HL-60/S4 treated with retinoic acid at 250 ng/mL for 4 days and 3 days (cell line): ENCODE results near the gene SETD6.

Experiments
- in situ Hi-C: fragments of 300-500 bp; cut with MboI; formaldehyde crosslinking; loops from 2 replicates; pipeline ENCODE4 v1.7.0; 2022; ENCODE audit warnings: low sequenced_read_pairs

The SETD6 gene

DNA sequence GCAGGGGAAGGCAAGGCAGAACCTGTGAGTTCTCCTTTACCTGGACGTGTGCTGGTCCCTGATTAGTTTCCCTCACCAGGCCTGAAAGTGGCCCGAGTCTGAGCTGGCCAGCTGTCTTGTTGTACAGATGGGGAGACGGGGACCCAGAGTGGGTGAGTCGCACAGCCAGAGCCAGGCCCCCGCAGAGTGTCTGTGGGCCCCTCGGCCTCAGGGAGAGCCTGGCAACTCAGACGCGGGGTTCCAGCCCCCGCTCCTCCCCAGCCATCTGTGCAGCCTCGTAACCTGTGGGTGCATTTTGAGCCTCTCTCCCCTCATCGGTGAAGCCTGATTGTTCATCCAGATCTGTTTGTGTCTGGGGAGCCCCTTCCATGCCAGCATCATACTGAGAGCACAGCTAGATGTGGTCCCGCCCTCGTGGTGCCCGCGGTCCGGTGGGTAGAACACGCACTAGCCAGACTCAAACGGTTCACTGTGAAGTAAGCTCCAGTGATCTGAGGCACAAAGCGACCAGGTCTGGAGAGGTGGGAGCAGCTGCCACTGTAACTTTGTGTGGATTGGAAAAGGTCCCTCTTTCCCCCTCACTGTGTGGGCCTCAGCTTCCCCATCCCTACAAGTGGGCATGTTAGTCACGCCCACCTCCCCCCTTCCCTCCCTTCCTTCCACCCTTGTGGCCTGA lies 21.4 kb upstream of the SETD6 start:
- in situ Hi-C loops = no loop called here

DNA sequence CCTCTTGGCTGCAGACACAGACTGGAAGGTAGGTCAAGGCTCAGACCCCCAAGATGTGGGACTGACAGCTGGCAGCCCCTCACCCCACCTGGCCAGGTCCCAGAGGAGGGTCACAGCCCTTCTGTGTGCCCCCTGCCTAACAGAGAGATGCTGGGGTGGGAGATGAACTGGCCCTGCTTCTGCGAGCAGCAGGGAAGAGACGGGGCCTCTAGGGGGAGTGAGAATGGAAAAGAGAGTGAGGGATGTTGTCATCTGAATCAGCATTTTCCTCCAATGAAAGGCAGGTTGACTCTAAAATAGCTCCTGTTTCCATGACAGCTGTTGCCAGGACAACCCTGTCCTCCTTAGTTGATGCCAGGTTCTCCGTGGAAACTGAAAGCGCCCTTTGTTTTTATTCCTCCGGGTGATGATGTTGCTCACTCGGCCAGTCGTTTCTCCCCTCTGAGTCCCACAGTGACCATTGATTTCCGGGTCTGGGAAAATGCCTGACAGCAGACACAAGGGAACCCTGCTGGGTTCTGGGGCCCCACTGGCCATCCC lies 20.3 kb upstream of the SETD6 start:
- in situ Hi-C loops = no loop called here

GRCh38 chr16:58495521-58496331 lies 19.6 kb upstream of the SETD6 start:
- in situ Hi-C loops = no loop called here

DNA sequence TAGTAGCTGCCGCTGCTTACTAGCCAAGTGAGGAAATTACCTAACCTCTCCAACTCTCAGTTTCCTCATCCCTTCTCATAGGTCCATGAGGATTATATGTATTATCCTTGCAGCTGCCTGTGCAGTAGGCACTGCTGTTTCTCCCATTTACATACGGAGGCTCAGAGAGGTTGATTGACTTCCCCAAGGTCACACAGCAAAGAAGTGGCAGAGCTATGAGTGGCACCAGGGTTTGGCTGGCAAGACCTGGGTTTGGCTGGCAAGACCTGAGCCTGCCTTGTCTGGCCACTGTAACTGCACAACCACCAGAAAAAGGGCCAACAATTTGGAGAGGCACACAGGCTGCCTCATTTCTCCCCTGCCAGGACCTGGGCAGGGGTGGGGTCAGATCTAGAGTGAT lies 17.8 kb upstream of the SETD6 start:
- in situ Hi-C loops = no loop called here

- in situ Hi-C loops = no loop called here
Measured at GRCh38 chr16:58497935-58498334, 17.4 kb upstream of the SETD6 start.

DNA sequence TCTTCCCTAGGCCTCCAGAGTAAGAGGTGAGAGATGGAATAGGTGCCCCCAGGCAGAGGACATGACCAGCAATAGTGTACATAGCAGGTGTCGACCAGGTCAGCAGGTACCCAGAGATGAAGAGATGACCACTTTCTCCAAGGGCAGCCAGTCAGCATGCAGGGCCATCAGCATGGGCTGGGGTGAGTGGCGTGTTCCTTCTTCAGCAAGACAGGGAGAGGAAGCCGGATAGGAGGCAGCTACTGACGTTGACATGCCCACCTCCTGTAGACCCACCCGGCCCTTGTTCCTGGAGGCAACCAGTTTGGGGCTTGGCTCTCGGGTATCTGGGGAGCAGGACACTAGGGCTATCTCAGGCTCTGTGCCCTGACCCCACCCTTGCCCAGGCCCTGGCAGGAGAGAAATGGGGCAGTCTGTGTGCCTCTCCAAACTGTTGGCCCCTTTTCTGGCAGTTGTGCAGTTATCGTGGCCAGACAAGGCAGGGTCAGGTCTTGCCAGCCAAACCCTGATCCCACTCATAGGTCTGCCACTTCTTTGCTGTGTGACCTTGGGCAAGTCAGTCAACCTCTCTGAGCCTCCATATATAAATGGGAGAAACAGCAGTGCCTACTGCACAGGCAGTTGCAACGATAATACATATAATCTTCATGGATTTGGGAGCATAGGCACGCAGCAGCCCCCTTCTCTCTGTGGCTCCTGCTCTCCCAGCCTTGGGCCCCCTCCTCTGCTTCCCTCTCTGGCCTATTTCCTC lies 16.8 kb upstream of the SETD6 start:
- in situ Hi-C loops = no loop called here

DNA sequence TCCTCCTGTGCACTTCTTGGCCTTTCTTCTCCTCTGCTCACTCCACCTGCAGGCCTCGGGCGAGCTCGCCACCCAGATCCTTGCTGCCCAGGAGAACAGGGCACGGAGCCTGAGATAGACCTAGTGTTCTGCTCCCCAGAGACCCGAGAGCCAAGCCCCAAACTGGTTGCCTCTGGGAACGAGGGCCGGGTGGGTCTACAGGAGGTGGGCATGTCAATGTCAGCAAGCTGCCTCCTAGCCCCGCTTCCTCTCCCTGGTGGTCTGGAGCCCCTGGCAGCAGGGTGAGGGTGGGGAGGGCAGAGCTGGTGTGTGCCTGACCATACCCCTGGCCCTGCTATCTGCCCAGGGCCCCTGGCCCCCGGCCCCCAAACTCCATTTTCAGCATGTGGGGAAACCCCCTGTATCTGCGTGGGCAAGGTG lies 16.2 kb upstream of the SETD6 start:
- in situ Hi-C loops = no loop called here

GRCh38 chr16:58499615-58500351 lies 15.5 kb upstream of the SETD6 start, which contains the start of gene NDRG4:
Gene NDRG4, plus strand, starts transcription at chr16:58500143. Its CDS starts 106 bp downstream, at chr16:58500249.
- in situ Hi-C loops = no loop called here

DNA sequence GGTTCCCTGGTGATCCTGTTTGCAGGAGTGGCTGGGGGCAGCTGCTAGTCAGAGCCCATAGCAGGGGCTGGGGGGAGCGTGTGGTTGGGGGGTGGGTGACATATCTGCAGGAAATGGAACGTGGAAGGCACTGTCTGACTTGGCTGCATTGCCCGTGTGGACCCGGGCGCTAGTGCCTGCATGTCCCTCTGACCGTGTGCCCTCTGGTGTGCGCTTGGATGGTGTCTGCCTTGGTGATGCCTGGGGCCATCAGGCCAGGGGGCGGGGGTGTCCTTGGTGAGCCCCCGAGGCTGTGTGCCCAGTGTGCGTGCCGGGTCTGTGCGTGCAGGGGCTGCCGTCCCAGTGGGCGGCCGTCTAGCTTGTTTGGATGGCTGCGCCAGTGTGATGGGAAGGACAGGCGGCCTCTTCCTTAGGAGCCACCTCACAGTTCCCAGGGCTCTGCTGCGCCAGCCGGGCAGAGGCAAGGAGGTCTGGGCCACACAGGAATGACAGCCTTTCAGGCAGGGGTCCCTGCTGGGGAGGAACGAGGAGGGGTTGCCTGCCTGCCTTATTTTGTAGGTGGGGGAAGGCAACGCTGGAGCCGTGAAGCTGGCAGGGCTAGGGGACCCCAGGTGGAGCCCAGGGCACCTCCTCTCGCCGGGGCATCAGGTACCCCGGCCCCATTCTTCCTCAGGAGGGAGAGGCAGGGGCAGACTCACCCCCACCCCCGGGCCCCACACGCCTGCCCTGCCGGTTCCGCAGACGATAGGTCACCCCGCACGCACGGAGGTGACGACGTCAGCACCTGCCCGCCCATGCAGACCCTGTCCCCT lies 14.7 kb upstream of the SETD6 start:
- in situ Hi-C loops = no loop called here

- in situ Hi-C loops = no loop called here
Measured at GRCh38 chr16:58501242-58502131, 13.8 kb upstream of the SETD6 start.

DNA sequence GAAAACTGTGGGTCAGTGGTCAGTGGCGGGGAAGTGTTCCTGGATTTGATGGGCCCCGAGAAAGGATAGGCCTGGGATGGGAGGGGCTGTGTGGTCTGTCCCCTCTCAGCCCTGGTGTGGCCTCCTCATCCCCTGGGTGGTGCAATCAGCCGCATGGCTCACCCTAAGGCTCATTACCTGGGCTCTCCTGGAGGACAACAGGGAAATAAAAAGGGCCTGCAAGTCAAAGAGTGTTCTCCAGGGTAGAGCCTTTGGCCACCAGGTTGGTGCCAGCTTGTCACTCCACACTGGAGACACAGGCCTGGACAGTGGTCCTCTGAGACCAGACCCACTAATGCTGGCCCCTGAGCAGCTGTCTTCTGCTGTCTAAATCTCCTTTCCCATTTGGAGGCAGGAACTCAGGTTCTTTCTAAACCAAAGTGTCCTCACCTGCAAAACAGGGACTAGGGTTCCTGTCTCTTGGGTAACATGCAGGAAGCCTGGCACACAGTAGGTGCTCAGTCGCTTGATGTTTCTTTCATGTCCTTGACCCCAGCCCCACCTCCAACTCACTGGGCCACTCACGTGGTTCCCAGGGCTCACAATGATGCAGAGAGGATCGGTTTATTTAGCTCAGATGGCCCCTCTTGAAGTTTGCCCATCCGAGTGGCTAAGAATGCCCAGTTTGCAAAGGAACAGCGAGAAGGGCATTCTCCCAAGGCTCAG lies 12.9 kb upstream of the SETD6 start:
- in situ Hi-C loops = no loop called here

DNA sequence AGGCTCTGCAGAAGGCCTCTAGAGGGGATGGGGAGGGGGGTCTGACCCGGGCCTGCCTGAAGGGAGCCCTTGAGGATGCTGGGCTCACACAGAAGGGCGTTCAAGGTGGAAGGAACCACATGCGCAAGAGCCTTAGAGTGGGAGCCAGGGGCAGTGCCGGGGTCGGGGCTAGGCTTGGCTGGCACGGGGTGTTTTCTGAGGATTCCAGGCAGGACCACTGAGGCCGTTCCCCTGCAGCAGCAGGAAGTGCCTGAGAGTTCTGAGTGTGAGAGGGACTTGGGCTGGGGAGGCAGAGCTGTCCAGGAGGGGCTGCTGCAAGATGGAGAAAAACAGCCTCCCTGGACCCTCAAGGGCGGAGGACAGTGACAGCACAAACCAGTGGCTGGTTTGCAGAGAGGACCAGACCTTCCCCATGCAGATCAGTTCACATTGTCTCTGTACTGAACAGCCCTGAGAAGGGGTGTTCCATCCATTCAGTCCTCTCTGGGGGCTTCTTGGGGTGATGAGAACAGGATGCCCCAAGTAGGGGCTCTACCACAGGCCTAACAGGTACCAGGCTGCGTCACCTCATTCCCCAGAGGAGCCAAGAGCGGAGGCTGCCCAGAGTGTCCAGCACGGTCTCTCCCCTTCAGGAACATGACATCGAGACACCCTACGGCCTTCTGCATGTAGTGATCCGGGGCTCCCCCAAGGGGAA lies 12.0 kb upstream of the SETD6 start:
- in situ Hi-C loops = no loop called here

DNA sequence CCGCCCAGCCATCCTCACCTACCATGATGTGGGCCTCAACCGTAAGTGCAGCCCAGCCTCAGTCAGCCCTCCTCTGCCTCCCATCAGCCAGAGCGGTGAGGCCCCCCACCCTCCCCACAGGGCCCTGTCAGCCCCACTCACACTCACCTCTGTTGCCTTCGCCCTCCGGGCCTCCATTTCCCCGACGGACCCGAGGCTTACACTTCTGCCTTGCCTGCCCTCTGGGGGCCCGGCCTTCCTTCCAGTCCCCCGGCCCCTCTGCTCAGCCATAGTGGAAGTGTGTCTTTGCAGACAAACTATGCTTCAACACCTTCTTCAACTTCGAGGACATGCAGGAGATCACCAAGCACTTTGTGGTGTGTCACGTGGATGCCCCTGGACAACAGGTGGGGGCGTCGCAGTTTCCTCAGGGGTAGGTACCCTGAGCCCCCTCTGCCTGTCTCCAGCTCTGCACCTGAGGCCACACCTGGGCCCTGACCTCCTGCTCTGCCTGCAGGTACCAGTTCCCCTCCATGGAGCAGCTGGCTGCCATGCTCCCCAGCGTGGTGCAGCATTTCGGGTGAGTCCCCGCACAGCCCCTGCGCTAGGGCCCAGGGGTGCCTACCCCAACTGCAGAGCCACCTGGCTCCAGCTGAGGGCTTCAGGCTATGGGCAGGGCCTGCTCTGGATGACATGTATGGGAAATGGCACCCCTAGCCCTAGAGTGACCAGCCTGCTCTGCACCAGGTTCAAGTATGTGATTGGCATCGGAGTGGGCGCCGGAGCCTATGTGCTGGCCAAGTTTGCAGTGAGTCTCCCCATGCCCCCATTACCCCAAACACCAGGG lies 11.2 kb upstream of the SETD6 start:
- in situ Hi-C loops = no loop called here

- in situ Hi-C loops = no loop called here
Measured at GRCh38 chr16:58506241-58507194, 8.8 kb upstream of the SETD6 start.

DNA sequence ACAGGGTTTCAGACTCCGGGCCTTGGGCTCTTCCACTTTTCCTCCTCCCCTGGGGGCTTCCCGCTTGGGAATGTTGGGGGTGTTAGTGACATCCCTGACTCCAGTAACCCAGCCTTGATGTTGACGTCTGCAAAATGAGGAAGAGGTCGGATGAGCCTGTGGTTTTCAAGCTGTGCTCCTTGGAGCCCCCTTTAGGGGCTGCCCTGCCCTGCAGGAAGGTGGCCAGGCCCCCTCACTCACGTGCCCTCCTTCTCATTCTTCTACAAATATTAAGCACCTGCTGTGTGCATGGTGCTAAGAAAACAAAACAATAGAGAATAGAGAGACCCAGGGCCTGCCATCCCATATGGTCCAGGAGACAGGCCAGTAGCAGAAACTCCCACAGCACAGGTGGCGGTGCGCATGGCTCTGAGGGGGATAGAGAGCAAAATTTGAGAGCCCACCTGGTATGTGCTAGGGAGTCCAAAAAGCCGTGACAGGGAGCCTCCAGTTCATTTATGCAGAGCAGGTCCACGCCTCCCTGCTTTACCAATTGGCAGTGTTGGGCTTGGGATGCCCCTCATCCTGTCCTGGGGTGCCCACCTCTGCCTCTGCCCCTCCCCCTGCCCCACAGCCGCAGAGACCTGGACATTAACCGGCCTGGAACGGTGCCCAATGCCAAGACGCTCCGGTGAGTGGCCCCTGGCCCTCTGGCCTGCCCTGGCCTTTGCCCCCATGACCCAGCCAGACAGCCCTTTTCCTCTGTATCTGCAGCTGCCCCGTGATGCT lies 7.9 kb upstream of the SETD6 start:
- in situ Hi-C loops = no loop called here
